OCI-LY1 (cell line): ENCODE data around the gene ESRRA.

Experiments used
- H2AFZ ChIP-seq: fragments of 200-600 bp; sonication (generic), shearing (Covaris generic); 2 replicates; pipeline ENCODE4 v1.6.0; 2014; ENCODE audit warnings: antibody characterized with exemption, mild to moderate bottlenecking, low read length
- H3F3A ChIP-seq: fragments of 200-600 bp; sonication (generic), shearing (Covaris generic); 2 replicates; pipeline ENCODE4 v1.6.0; 2014; ENCODE audit warnings: mild to moderate bottlenecking, antibody characterized with exemption, low read length, moderate library complexity; ENCODE audit not compliant: insufficient read depth
- H3K27ac ChIP-seq: fragments of 200-600 bp; sonication (generic); 2 replicates; pipeline ENCODE4 v1.5.1; 2014; ENCODE audit warnings: low read length, mixed run types, mild to moderate bottlenecking, low read depth; ENCODE audit not compliant: poor library complexity, severe bottlenecking
- H3K27me3 ChIP-seq: fragments of 200-600 bp; sonication (generic); 2 replicates; pipeline ENCODE4 v1.6.0; 2014; ENCODE audit warnings: antibody characterized with exemption, mild to moderate bottlenecking, low read length, moderate library complexity; ENCODE audit not compliant: insufficient read depth
- H3K36me3 ChIP-seq: fragments of 200-600 bp; sonication (generic); 2 replicates; pipeline ENCODE4 v1.6.1; 2014; ENCODE audit warnings: mild to moderate bottlenecking, antibody characterized with exemption, low read length, moderate library complexity, mixed read lengths; ENCODE audit not compliant: insufficient read depth
- H3K4me1 ChIP-seq: fragments of 200-600 bp; sonication (generic); 2 replicates; pipeline ENCODE4 v1.5.1; 2014; ENCODE audit warnings: mild to moderate bottlenecking, low read length, moderate library complexity; ENCODE audit not compliant: insufficient read depth, severe bottlenecking
- H3K4me2 ChIP-seq: fragments of 200-600 bp; sonication (generic), shearing (Covaris generic); 2 replicates; pipeline ENCODE4 v1.6.1; 2014; ENCODE audit warnings: low read length
- H3K4me3 ChIP-seq: fragments of 200-600 bp; sonication (generic); 2 replicates; pipeline ENCODE4 v1.5.1; 2014; ENCODE audit warnings: low read length, low read depth, mild to moderate bottlenecking, mixed read lengths; ENCODE audit not compliant: poor library complexity, severe bottlenecking
- H3K79me2 ChIP-seq: fragments of 200-600 bp; shearing (Covaris generic); 2 replicates; pipeline ENCODE4 v1.6.1; 2016; ENCODE audit warnings: mixed run types, low read length, mixed read lengths; ENCODE audit not compliant: insufficient read depth
- H3K9ac ChIP-seq: fragments of 200-600 bp; sonication (generic), shearing (Covaris generic); 2 replicates; pipeline ENCODE4 v1.6.1; 2014; ENCODE audit warnings: mild to moderate bottlenecking, low read length, mixed read lengths
- H3K9me2 ChIP-seq: fragments of 200-600 bp; sonication (generic), shearing (Covaris generic); 2 replicates; pipeline ENCODE4 v1.6.1; 2014; ENCODE audit warnings: low read depth, mild to moderate bottlenecking, low read length, mixed read lengths
- H3K9me3 ChIP-seq: fragments of 200-600 bp; shearing (Covaris generic); 2 replicates; pipeline ENCODE4 v1.6.1; 2014; ENCODE audit warnings: low read length, mixed read lengths
- H4K20me1 ChIP-seq: fragments of 200-600 bp; sonication (generic), shearing (Covaris generic); 2 replicates; pipeline ENCODE4 v1.6.0; 2016; ENCODE audit warnings: mild to moderate bottlenecking, low read length; ENCODE audit not compliant: insufficient read depth
- CTCF ChIP-seq: fragments of 200-600 bp; sonication (generic), shearing (Covaris generic); IDR thresholded peaks from 2 replicates; pipeline ENCODE4 v1.5.1; 2017; ENCODE audit warnings: mild to moderate bottlenecking, antibody characterized with exemption, low read length, moderate library complexity, mixed read lengths
- EZH2 ChIP-seq: fragments of 200-600 bp; sonication (generic), shearing (Covaris generic); IDR thresholded peaks from 2 replicates; pipeline ENCODE4 v1.8.0; 2017; ENCODE audit warnings: borderline replicate concordance, mixed run types, mild to moderate bottlenecking, antibody characterized with exemption, low read length, moderate library complexity, mixed read lengths

The ESRRA gene

GRCh38 chr11:64292460-64293254 is 12.7 kb upstream of the ESRRA start:
- TF ChIP-seq CTCF (no peak), EZH2 (no peak)
- Histone ChIP-seq H3K9me2 (no peaks in the 10 kb centered on the region), H3F3A (no peaks in the 10 kb centered on the region), H3K4me2 (no peak overlapping the region), H2AFZ (no peak overlapping the region), H3K9me3 (no peaks in the 10 kb centered on the region), H3K27me3 (peaks cover 8% of the 10 kb centered on the region; the same call in 1 of the 2 replicates), H3K9ac (no peak overlapping the region), H3K79me2 (no peaks in the 10 kb centered on the region), H3K36me3 (no peaks in the 10 kb centered on the region), H4K20me1 (no peaks in the 10 kb centered on the region), H3K27ac (no peak overlapping the region), H3K4me1 (no peaks in the 10 kb centered on the region), H3K4me3 (no peak overlapping the region)

DNA sequence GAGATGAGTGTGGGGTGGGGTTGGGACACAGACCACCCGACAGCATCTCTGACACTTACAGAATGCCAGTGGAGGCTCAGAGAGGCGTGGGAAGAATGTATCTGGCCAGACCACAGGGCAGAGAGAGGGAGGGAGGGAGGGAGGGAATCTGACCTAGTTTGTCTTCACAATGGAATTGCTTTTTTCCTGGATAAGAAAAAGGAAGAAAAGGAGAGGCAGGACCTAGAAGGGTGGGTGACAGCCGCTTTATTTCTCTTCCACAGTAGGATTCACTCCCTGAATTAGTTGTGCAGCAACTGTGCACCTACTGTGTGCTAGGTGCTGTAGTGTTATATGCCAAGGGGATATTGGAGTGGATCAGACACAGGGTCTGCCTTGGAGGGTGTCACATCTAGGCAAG is 10.6 kb upstream of the ESRRA start:
- no peak overlapping the region for H2AFZ ChIP-seq
- TF ChIP-seq EZH2 (no peak), CTCF (no peak)
- no peak overlapping the region for H3K4me3 ChIP-seq
- H3K79me2 ChIP-seq: no peaks in the 10 kb centered on the region
- no peaks in the 10 kb centered on the region for H3K36me3 ChIP-seq
- H3K27ac ChIP-seq: no peak overlapping the region
- no peaks in the 10 kb centered on the region for H3K4me1 ChIP-seq
- H3K9me2 ChIP-seq: no peaks in the 10 kb centered on the region
- H3K9ac ChIP-seq: no peak overlapping the region
- H3K9me3 ChIP-seq: no peaks in the 10 kb centered on the region
- no peaks in the 10 kb centered on the region for H4K20me1 ChIP-seq
- H3K4me2 ChIP-seq: no peak overlapping the region
- peaks cover 8% of the 10 kb centered on the region; the same call in 1 of the 2 replicates for H3K27me3 ChIP-seq
- no peaks in the 10 kb centered on the region for H3F3A ChIP-seq

GRCh38 chr11:64295760-64296159 is 9.6 kb upstream of the ESRRA start:
- no peak overlapping the region for H3K27ac ChIP-seq
- no peaks in the 10 kb centered on the region for H3F3A ChIP-seq
- no peak for TF ChIP-seq EZH2
- TF ChIP-seq CTCF: no peak
- no peaks in the 10 kb centered on the region for H3K9me2 ChIP-seq
- H2AFZ ChIP-seq: no peak overlapping the region
- H3K4me2 ChIP-seq: no peak overlapping the region
- no peak overlapping the region for H3K4me3 ChIP-seq
- H3K9me3 ChIP-seq: no peaks in the 10 kb centered on the region
- peaks cover 5% of the 10 kb centered on the region; the same call in 1 of the 2 replicates for H3K27me3 ChIP-seq
- H3K79me2 ChIP-seq: no peaks in the 10 kb centered on the region
- no peaks in the 10 kb centered on the region for H3K36me3 ChIP-seq
- peaks cover 6% of the 10 kb centered on the region for H3K4me1 ChIP-seq
- no peak overlapping the region for H3K9ac ChIP-seq
- H4K20me1 ChIP-seq: no peaks in the 10 kb centered on the region
